Hippocampal formation (tissue), 2 donors: ENCODE measurements around the gene RPL22.

Source experiments
- DNase-seq, 2 donors: peaks; one replicate each; lab custom pipeline; 2025; lab: John Stamatoyannopoulos, UW

The RPL22 gene

GRCh38 chr1:6200188-6200809 lies 904 bp upstream of the RPL22 start:
- no peak for DNase-seq

- DNase-seq: no peak
Measured at GRCh38 chr1:6198646-6199297, 623 bp downstream of the RPL22 start.

GRCh38 chr1:6197746-6198427 lies 1.5 kb downstream of the RPL22 start:
- no peak for DNase-seq

GRCh38 chr1:6191968-6192367 lies 7.4 kb downstream of the RPL22 start:
- no peak for DNase-seq

GRCh38 chr1:6188466-6188865 lies 10.9 kb downstream of the RPL22 start:
- no peak for DNase-seq

GRCh38 chr1:6185635-6186382 lies 13.6 kb downstream of the RPL22 start:
- no peak for DNase-seq

- no peak for DNase-seq
Measured at GRCh38 chr1:6185151-6185550, 14.2 kb downstream of the RPL22 start.

- no peak for DNase-seq
Measured at GRCh38 chr1:6184083-6184783, 15.2 kb downstream of the RPL22 start.

GRCh38 chr1:6183520-6183989 lies 15.8 kb downstream of the RPL22 start:
- no peak for DNase-seq

- DNase-seq: no peak
Measured at GRCh38 chr1:6181347-6181770, 18.0 kb downstream of the RPL22 start.

- DNase-seq: no peak
Measured at GRCh38 chr1:6180707-6181311, 18.6 kb downstream of the RPL22 start.

- no peak for DNase-seq
Measured at GRCh38 chr1:6180268-6180706, 19.1 kb downstream of the RPL22 start, which contains the start of gene CHD5. Gene CHD5, minus strand, starts transcription at chr1:6180321. Its CDS starts 298 bp downstream, at chr1:6180023.

GRCh38 chr1:6179564-6180175 lies 19.7 kb downstream of the RPL22 start:
- DNase-seq: no peak

- DNase-seq: no peak
Measured at GRCh38 chr1:6178751-6179563, 20.4 kb downstream of the RPL22 start.

GRCh38 chr1:6177681-6178380 lies 21.6 kb downstream of the RPL22 start:
- no peak for DNase-seq

- DNase-seq: no peak
Measured at GRCh38 chr1:6176779-6177178, 22.6 kb downstream of the RPL22 start.

GRCh38 chr1:6175411-6175828 lies 24.0 kb downstream of the RPL22 start:
- DNase-seq: no peak

- no peak for DNase-seq
Measured at GRCh38 chr1:6174621-6175410, 24.6 kb downstream of the RPL22 start.
